NCI-H526 (cell line): ENCODE results near the gene PLEKHG4B.
"Not testable (repeated sequence)": the region's sequence is repeated elsewhere in the genome, so short reads cannot be mapped to it uniquely, and the experiment has no call there.

Experiments used
- DNase-seq, 2 experiments: peaks; one replicate each; lab custom pipeline; 2025; lab: John Stamatoyannopoulos, UW

Gene PLEKHG4B

DNA sequence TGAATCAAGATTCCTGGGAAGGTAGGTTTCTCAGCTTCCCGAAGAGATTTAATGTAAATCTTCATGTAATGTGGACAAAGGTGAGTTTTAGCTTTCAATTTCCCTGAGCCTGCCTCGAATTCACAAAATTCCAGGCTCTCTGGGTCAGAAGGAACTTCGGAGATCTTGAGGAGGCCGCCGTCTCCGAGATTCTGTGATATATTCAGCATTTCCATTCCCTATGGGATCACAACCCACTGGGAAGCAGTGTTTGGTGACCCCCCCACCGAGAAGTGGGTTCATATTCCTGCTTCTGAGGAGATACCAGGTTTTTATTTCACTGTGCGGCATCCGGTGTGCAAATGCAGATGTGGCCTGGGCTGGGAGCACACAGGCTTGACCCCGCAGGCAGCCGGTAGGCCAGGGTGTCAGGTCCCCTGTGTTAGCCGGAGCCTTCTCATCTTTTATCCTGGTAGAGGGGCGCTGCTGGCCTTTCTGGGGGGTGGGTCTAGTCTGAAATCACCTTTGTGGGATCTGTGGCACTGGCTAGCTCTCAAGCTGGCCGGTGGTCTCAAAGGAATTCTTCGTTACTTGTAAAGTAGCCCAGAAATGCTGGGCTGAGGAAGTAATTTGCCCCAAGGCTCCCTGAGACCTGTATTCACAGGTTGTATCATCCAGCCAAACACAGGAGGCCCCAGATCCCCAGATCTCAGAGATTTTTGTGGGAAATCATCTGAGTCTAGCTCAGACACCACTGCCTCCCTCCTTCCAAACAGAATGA is 1.4 kb downstream of the PLEKHG4B start:
- DNase-seq: no peak

DNA sequence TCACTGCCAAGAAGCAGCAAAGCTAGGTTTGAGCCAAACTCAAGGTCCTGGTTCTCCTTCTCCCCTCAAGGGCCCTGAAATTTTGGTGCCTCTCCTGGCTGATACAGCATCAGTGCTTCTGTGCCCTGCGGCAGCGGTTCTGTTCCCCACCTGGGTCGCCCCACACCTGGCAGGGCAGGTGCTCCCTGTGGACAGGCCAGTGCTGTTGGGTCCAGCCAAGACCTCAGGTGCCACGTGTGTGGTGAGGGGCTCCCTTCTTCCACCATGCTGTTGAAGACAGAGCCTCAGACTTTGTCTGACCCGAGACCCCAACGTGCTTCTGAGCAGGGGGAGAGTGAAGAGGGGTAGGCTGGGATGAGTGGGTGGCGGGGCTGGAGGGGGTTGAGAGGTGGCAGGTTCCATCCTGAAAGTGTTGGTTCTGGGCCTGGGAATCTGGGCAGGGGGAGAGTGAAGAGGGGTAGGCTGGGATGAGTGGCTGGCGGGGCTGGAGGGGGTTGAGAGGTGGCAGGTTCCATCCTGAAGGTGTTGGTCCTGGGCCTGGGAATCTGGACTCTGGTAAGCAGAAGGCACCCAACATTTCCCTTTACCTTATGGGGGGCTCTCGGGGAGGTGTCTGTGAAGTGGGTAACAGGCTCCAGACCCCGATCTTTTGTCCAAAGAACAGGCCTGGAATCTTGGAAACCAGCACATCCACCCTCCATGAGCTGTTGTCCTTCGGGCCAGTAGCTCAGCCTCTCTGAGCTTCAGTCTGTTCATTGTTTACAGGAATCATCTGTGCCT is 2.3 kb downstream of the PLEKHG4B start:
- no peak for DNase-seq

DNA sequence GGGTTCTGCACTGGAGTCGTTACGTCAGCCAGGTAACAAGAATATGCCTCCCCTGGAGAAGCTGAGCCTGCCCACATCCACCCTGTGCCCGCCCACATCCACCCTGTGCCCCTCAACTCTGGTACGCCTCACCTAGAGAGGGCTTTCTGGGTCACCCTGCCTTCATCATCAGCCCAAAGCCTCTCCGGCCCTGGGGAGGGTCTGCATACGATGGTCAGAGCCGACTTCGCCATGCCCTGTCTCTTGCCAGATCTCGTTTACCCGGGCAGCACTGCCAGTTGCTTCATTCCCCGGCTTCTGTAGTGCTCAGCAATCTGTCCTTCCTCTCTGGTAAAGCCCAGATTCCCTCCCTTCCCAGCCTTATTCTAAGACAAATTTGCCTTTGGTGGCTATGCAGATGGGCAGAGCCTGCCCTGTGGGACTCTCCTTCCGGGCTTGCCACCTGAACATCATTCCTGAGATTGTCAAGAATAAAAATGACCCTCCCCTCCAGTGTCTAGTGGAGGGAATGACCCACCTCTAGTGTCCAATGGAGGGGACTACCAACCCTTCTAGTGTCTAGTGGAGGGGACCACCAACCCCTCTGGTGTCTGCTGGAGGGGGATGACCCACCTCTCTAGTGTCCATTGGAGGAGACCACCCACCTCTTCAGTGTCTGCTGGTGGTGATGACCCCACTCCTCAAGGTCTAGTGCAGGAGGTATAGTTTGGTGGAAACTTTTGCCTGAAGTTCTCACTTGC is 3.4 kb downstream of the PLEKHG4B start:
- DNase-seq: no peak

DNA sequence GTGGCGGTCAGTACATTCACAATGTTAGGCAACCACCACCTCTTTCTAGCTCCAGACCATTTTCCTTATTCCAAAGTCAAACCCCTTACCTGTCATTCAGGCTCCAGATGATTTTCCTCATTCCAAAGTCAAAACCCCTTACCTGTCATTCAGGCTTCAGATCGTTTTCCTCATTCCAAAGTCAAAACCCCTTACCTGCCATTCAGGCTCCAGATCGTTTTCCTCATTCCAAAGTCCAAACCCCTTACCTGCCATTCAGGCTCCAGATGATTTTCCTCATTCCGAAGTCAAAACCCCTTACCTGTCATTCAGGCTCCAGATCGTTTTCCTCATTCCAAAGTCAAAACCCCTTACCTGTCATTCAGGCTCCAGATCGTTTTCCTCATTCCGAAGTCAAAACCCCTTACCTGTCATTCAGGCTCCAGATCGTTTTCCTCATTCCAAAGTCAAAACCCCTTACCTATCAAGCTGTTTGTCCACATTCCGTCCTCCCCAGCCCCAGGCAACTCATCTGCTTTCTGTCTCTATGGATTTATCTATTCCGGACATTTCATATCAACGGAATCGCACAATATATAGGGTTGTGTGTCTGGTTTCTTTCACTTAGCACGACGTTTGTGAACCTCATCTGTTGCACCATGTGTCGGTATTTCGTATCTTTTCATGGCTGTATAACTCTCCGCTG is 5.2 kb downstream of the PLEKHG4B start:
- peak in 1 of 2 experiments; percentile 16 for DNase-seq

DNA sequence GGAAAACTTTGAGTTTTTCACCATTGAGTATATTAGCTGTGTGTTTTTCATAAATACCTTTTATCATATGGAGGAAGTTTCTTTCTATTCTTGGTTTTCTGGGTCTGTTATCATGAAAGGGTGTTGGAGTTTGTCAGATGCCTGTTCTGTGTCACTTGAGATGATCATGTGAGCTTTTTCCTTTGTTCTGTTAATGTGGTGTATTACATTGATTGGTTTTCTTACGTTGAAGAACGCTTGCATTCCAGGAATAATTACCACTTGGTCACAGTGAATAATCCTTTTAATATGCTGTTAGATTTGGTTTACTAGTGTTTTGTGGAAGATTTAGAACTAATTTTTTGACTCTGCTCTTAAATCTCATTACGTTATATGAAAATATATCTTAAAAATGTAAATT is 7.8 kb downstream of the PLEKHG4B start:
- no peak for DNase-seq

DNA sequence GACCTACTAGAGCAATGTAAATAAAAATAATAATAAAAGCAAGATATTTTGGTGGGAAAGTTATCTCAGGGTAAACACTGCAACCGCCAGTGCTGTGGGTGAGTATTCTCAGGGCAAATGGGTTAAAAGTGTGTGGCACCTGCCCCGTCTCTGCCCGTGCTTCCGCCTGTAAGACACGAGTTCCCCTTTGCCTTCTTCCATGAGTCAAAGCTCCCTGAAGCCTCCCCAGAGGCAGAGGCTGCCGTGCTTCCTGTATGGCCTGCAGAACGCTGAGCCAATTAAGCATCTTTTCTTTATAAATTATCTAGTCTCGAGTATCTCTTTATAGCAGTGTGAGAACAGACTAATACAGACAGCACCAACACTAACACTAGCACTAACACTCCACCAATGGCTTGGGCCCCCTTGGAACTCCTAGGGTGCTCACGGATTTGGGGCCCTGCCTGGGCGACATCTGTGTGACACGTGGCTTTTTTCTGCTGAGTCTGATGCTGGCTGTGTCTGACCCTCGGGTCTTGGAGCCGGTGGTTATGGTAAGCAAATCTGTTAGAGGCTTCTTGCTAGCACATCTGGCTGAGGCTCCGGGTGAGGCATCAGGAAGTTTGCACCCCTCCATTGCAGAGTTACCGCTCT is 10.6 kb downstream of the PLEKHG4B start:
- DNase-seq: peak in 1 of 2 experiments; percentile 18

DNA sequence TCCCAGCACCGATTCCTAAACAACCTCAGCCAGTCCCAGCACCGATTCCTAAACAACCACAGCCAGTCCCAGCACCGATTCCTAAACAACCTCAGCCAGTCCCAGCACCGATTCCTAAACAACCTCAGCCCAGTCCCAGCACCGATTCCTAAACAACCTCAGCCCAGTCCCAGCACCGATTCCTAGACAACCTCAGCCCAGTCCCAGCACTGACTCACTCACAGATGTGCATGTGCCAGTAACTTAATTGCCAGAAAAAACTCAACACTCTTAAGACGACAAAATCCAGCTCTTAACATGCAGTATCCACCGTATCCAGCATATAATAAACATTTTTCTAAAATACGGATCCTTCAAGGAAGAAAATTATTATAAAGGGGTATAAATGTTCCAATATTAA is 12.1 kb downstream of the PLEKHG4B start:
- DNase-seq: not testable (repeated sequence)

DNA sequence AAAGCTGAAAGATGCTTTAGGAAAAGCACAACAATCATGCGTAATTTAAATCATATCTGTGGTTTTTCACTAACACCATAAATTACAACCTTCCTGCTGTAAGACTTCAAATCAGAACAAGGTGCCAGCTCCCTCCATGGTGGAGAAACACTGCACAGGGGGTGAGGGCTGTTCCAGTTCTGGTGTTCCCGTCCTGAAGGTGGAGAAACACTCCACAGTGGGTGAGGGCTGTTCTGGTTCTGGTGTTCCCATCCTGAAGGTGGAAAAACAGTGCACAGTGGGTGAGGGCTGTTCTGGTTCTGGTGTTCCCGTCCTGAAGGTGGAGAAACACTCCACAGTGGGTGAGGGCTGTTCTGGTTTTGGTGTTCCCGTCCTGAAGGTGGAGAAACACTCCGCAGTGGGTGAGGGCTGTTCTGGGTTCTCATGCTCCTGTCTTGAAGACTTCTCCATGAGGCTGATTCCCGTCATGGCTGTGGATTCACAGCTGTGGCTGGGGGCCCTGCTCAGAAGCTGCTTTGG is 12.9 kb downstream of the PLEKHG4B start:
- DNase-seq: peak in 1 of 2 experiments; percentile 74

DNA sequence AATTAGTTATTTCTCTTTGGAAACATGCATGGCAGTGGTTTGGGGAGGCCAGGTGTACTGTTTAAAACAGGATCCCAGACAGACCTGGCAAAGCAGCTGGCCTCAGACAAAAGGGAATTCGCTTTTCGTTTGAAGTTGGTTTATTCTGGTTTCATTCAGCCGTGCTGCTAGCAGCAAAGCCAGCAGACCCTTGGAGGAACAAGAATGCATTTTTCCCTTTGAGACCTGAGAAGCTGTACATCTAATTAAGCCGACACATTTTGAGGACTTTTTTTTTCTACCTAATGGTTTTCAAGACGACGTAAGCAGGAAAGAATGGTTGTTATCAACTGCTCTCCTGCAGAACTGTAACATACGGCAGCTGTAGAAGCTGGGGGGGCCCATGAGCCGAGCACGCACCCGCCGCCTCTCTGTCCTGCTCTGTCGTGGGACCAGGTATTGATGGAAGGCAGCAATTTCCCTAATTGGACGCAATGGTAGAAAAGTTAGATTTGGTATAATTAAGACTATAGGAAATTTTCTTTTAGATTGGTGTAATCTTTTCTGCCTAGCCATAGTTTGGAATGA is 13.6 kb downstream of the PLEKHG4B start:
- peak; percentile 63 to 75 for DNase-seq

DNA sequence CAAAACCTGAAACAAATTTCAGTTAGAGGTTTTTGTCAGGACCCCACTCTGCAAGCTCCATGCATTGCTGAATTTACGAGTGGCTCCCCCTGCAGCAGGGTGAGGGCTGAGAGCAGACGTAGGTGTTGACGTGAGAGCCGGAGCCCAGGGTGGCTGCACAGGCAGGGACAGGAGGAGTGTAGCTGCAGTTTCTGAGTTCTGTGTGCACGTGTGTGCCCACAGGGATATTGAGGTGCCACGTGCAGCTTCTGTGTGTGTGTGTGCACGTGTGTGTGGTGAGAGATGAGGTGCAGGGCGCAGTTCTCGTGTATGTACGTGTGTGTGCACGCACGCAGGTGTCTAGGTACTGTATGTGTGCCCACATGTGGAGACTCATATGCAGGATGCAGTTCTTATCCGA is 14.6 kb downstream of the PLEKHG4B start:
- DNase-seq: peak; percentile 80 to 81

DNA sequence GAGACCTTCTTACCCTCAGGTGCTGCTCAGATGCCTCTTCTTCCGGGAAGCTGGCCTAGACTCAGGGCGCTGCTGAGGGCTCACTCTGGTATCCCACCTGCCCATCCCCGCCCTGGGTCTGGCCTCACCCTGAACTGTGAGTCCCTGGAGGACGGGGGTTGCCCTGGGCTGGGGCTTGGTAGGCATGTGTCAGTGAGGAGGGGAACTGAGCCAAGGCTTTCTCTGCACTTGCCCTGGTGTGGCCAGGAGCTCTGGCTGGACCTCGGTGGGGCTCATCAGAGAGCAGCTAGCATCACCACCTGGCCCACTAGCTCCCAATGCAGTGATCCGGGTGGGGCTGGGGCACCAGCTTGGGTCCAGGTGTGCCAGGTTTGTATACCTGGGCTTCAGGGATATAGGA is 15.6 kb downstream of the PLEKHG4B start:
- DNase-seq: no peak

DNA sequence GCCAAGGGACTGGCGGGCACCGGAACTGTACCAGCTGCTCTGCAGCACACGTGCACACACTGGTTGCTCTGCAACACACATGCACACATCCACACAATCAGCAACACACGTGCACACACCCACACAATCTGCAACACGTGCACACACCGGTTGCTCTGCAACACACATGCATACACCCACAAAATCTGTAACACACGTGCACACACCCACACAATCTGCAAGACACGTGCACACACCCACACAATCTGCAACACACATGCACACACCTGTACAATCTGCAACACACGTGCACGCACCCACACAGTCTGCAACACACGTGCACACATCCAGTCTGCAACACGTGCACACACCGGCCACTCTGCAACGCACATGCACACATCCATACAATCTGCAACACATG is 17.9 kb downstream of the PLEKHG4B start:
- DNase-seq: no peak

DNA sequence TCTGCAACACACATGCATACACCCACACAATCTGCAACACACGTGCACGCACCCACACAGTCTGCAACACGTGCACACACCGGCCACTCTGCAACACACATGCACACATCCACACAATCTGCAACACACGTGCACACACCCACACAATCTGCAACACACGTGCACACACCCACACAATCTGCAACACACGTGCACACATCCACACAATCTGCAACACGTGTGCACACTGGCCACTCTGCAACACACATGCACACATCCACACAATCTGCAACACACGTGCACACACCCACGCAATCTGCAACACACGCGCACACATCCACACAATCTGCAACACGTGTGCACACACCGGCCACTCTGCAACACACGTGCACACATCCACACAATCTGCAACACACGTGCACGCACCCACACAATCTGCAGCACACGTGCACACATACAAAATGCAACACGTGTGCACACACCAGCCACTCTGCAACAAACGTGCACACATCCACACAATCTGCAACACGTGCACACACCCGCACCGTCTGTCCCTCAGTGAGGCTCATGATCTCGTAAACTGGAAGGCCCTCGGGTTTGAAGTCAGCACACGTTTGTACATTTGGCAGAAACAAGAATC is 18.4 kb downstream of the PLEKHG4B start:
- DNase-seq: no peak

DNA sequence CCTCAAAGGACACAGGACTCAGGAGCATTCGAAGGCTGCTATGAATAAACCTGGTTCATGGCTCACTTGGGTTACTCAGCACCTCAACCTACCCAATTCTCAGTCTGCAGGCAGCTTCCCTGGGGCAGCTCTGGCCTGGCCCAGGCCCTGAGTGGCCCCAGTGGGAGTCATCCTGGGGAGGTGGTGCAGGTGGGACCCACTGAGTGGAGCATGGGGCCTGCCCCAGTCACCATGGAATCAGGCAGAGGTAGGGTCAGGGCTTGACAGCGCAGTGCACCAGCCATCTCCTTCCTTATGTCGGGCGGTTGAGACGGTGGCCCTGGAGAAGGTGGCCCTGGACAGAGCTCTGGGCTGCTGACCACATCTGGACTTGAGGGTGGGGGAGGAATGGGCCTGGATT is 19.2 kb downstream of the PLEKHG4B start:
- no peak for DNase-seq

DNA sequence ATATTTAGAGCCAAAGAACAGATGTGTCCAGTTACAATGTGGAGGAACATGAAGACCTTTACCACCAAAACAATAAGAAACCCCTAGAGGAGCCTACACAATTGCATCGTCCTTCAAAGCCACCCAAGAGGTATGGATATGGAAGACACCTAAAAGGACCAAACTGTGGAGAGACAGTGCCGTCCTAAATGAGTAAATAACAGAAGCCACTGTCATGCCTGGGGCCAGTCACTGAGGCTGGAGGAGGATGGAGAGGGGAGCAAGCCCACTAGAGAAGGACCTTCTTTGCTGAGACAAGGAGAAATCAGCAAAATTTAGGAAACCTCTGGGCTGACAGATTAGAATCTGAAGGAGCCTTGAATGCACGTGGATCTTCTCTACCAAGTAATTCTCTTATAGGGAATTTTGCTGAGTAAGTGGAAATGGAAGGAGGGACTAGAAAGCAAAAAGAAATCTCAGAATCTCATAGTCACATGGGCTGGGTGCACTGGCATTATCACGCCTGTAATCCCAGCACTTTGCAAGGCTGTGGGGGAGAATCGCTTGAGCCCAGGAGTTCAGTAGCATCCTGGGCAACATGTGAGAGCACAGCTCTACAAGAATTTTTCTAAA is 27.6 kb downstream of the PLEKHG4B start:
- DNase-seq: no peak

DNA sequence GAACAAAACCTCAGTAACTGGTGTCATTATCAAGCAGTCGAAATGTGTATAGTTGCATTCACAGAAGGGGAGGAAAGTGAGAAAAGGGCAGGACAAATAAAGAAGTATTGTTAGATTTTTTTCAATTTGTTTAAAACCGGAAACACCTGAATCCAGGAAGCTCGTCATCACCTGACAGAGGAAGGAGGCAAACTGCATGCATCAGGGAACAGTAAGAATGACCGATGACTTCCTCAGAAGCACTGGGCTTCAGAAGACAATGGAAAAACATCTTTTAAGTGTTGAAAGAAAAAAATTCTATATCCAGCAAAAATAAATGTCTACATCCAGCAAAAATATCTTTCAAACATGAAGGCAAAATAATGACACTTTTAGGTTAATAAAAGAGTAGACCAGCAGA is 29.5 kb downstream of the PLEKHG4B start:
- no peak for DNase-seq

DNA sequence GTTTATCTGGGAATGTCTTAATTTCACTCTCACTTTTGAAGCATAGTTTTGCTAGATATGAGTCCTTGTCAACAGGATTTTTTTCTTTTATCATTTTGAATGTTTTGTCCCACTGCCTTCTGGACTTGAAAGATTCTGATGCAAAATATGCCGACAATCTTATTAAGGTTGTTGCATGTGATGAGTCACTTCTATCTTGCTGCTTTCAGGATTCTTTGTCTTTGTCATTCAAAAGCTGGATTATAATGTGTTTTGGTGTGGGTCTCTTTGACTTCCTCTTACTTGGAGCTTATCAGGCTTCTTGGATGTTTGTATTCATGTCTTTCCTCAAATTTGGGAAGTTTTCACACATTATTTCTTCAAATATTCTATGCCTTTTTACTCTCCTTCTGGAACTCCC is 33.8 kb downstream of the PLEKHG4B start:
- DNase-seq: no peak

DNA sequence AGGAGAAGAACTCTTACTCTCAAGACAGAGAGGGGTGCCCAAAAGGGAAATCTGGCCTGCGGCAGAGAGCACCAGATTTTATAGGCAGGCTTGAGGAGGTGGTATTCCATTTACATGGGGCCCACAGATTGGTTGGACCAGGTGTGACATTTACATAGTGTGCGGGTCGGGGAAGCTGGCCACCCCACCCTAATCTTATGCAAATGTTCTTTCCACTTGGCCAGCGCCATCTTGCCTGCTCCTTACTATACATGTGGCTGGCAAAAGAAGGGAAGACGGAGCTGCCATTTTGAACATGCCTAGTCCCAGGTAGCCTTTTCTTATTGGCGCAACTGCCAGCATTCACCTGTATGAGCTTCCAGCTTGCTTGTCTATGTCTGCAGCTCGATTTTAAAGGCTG is 34.8 kb downstream of the PLEKHG4B start:
- DNase-seq: peak in 1 of 2 experiments; percentile 16

DNA sequence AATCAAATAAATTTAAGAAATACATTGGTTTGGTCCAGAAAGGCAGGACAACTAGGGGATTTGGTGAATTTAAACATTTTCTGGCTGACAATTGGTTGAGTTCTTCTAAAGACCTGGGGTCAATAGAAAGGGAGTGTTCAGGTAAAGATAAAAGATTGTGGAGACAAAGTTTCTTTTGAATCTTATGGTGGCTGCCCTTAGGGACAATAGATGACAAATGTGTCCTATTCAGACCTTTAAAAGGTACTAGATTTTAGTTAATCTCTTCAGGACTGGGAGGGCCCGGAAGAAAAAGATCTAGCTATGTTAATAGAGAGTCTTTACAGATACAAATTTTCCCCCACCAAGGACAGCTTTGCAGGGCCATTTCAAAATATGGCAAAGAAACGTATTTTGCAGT is 35.9 kb downstream of the PLEKHG4B start:
- DNase-seq: no peak

DNA sequence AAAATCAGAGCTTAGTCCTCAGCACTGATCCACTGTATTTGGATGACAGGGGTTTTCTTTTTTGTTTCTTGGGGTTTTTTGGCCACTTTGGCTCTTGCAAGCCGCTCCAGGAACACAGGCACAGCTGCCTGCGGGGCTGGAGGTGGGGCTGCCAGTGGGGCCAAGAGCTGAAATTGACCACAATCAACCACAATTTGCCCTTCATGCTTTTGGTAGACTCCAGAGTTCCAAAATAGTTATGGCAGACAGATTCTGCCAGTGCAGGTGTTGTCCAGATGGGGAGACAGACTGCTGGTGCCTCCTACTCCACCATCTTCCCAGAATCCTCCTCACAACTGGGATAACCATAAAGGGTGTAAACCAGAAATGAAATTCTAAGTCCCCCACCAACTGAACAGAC is 36.5 kb downstream of the PLEKHG4B start:
- no peak for DNase-seq
